HEK293 (cell line): ENCODE data around the gene IL17RC.

Experiments
- KLF10 ChIP-seq: fragments of 450-650 bp; IDR thresholded peaks from 2 replicates; pipeline ENCODE4 v1.5.1; 2018; ENCODE audit warnings: missing biosample characterization, mild to moderate bottlenecking, missing genetic modification characterization
- SCRT2 ChIP-seq: fragments of 450-650 bp; formaldehyde crosslinking; IDR thresholded peaks from 2 replicates; pipeline ENCODE4 v1.5.1; 2016; ENCODE audit warnings: missing biosample characterization, missing genetic modification characterization
- ZBTB48 ChIP-seq: fragments of 450-650 bp; formaldehyde crosslinking; IDR thresholded peaks from 2 replicates; pipeline ENCODE4 v1.5.1; 2016; ENCODE audit warnings: missing biosample characterization, missing genetic modification characterization
- ZNF155 ChIP-seq: fragments of 450-650 bp; formaldehyde crosslinking; IDR thresholded peaks from 2 replicates; pipeline ENCODE4 v1.5.1; 2016; ENCODE audit warnings: missing biosample characterization, missing genetic modification characterization
- ZNF514 ChIP-seq: fragments of 450-650 bp; formaldehyde crosslinking; IDR thresholded peaks from 2 replicates; pipeline ENCODE4 v1.5.1; 2016; ENCODE audit warnings: missing biosample characterization, missing genetic modification characterization
- TF ChIP-seq, protein P1 (sequence below): fragments of 450-650 bp; formaldehyde crosslinking; IDR thresholded peaks from 2 replicates; pipeline ENCODE4 v1.5.1; 2016; ENCODE audit warnings: missing biosample characterization, missing genetic modification characterization
- TF ChIP-seq, protein P2 (sequence below): fragments of 450-650 bp; formaldehyde crosslinking; IDR thresholded peaks from 2 replicates; pipeline ENCODE4 v1.5.1; 2016; ENCODE audit warnings: missing biosample characterization, missing genetic modification characterization
- TF ChIP-seq, protein P3 (sequence below): fragments of 450-650 bp; formaldehyde crosslinking; optimal IDR thresholded peaks from 2 replicates; pipeline ENCODE3; 2016; ENCODE audit warnings: missing biosample characterization, mild to moderate bottlenecking, missing genetic modification characterization
- TF ChIP-seq, protein P4 (sequence below): fragments of 450-650 bp; formaldehyde crosslinking; IDR thresholded peaks from 2 replicates; pipeline ENCODE4 v1.5.1; 2016; ENCODE audit warnings: missing biosample characterization, missing genetic modification characterization

DNA sequence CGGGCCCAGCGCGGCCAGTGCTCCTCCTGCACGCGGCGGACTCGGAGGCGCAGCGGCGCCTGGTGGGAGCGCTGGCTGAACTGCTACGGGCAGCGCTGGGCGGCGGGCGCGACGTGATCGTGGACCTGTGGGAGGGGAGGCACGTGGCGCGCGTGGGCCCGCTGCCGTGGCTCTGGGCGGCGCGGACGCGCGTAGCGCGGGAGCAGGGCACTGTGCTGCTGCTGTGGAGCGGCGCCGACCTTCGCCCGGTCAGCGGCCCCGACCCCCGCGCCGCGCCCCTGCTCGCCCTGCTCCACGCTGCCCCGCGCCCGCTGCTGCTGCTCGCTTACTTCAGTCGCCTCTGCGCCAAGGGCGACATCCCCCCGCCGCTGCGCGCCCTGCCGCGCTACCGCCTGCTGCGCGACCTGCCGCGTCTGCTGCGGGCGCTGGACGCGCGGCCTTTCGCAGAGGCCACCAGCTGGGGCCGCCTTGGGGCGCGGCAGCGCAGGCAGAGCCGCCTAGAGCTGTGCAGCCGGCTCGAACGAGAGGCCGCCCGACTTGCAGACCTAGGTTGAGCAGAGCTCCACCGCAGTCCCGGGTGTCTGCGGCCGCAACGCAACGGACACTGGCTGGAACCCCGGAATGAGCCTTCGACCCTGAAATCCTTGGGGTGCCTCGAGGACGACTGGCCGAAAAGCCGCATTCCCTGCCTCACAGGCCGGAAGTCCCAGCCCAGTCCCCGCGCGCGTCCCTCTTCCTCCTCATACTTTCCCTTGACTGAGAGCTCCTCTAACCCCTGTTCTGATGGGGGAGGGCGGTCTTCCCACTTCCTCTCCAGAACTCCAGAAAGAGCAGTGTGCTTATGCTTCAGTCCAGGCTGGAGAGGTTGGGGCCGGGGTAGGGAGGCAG lies 1.4 kb upstream of the IL17RC start:
- no peak for TF ChIP-seq SCRT2
- no peak for TF ChIP-seq ZBTB48 (tag by site-specific recombination)
- TF ChIP-seq, protein P1, sequence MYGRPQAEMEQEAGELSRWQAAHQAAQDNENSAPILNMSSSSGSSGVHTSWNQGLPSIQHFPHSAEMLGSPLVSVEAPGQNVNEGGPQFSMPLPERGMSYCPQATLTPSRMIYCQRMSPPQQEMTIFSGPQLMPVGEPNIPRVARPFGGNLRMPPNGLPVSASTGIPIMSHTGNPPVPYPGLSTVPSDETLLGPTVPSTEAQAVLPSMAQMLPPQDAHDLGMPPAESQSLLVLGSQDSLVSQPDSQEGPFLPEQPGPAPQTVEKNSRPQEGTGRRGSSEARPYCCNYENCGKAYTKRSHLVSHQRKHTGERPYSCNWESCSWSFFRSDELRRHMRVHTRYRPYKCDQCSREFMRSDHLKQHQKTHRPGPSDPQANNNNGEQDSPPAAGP (tag by site-specific recombination), result no peak
- no peak for TF ChIP-seq KLF10 (tag by site-specific recombination)
- TF ChIP-seq, protein P2, sequence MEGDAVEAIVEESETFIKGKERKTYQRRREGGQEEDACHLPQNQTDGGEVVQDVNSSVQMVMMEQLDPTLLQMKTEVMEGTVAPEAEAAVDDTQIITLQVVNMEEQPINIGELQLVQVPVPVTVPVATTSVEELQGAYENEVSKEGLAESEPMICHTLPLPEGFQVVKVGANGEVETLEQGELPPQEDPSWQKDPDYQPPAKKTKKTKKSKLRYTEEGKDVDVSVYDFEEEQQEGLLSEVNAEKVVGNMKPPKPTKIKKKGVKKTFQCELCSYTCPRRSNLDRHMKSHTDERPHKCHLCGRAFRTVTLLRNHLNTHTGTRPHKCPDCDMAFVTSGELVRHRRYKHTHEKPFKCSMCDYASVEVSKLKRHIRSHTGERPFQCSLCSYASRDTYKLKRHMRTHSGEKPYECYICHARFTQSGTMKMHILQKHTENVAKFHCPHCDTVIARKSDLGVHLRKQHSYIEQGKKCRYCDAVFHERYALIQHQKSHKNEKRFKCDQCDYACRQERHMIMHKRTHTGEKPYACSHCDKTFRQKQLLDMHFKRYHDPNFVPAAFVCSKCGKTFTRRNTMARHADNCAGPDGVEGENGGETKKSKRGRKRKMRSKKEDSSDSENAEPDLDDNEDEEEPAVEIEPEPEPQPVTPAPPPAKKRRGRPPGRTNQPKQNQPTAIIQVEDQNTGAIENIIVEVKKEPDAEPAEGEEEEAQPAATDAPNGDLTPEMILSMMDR (tag by site-specific recombination), result no peak
- TF ChIP-seq, protein P3, sequence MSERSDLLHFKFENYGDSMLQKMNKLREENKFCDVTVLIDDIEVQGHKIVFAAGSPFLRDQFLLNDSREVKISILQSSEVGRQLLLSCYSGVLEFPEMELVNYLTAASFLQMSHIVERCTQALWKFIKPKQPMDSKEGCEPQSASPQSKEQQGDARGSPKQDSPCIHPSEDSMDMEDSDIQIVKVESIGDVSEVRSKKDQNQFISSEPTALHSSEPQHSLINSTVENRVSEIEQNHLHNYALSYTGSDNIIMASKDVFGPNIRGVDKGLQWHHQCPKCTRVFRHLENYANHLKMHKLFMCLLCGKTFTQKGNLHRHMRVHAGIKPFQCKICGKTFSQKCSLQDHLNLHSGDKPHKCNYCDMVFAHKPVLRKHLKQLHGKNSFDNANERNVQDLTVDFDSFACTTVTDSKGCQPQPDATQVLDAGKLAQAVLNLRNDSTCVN, result peak; percentile 28
- no peak for TF ChIP-seq ZNF155 (tag by site-specific recombination)
- TF ChIP-seq, protein P4, sequence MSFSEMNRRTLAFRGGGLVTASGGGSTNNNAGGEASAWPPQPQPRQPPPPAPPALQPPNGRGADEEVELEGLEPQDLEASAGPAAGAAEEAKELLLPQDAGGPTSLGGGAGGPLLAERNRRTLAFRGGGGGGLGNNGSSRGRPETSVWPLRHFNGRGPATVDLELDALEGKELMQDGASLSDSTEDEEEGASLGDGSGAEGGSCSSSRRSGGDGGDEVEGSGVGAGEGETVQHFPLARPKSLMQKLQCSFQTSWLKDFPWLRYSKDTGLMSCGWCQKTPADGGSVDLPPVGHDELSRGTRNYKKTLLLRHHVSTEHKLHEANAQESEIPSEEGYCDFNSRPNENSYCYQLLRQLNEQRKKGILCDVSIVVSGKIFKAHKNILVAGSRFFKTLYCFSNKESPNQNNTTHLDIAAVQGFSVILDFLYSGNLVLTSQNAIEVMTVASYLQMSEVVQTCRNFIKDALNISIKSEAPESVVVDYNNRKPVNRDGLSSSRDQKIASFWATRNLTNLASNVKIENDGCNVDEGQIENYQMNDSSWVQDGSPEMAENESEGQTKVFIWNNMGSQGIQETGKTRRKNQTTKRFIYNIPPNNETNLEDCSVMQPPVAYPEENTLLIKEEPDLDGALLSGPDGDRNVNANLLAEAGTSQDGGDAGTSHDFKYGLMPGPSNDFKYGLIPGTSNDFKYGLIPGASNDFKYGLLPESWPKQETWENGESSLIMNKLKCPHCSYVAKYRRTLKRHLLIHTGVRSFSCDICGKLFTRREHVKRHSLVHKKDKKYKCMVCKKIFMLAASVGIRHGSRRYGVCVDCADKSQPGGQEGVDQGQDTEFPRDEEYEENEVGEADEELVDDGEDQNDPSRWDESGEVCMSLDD, result no peak
- TF ChIP-seq ZNF514 (tag by site-specific recombination), result no peak
